ENCODE results near the gene DPH2. TPM values are rescaled to one million over a fixed set of nuclear protein-coding genes. Genes with fewer than 3 reads are reported as not detected.

The DPH2 gene
- polyA plus RNA-seq, 3 donors = 13.0 to 23.6 (median 14.1) TPM

- H3K27ac ChIP-seq (ENCODE audit: low read depth in 1 of 2, low read length in 2 of 2) = no peak overlapping the region
- no peak overlapping the region for H3K4me3 Mint-ChIP-seq
- no peak for TF ChIP-seq CTCF (IDR thresholded peaks at IDR 0.05)
- H2AFZ ChIP-seq (ENCODE audit: insufficient read depth, low read depth, low read length, poor library complexity, severe bottlenecking) = no peak overlapping the region
- H3K27me3 ChIP-seq (ENCODE audit: control insufficient read depth in 2 of 2, insufficient read depth in 2 of 2, low read length in 2 of 2) = no peaks in the 10 kb centered on the region
- no peak overlapping the region for H3K27ac Mint-ChIP-seq
- H3K9ac ChIP-seq (ENCODE audit: insufficient read depth, low read length, poor library complexity, severe bottlenecking) = no peak overlapping the region
- no peaks in the 10 kb centered on the region for H3K9me3 ChIP-seq (replicated peaks in 1 of 2; ENCODE audit: control insufficient read depth in 1 of 2, insufficient read depth in 1 of 2, low read length in 2 of 2)
- H4K20me1 ChIP-seq (ENCODE audit: insufficient read depth, low read length) = peaks cover 4% of the 10 kb centered on the region
- H3K79me2 ChIP-seq (ENCODE audit: insufficient read depth, low read length) = peaks cover 13% of the 10 kb centered on the region
- no peaks in the 10 kb centered on the region for H3K27me3 Mint-ChIP-seq (ENCODE audit: low read depth in 3 of 3)
- intact Hi-C loops (cut with micrococcal nuclease) = no loop called here
- no peaks in the 10 kb centered on the region for H3K9me3 Mint-ChIP-seq
- H3K4me1 Mint-ChIP-seq = peaks cover 17% of the 10 kb centered on the region
- H3K36me3 ChIP-seq (replicated peaks in 1 of 2; ENCODE audit: control insufficient read depth in 1 of 2, insufficient read depth in 2 of 2, low read length in 2 of 2) = peaks cover 28 to 54% of the 10 kb centered on the region in 2 donors
- no peak overlapping the region for H3K4me3 ChIP-seq (replicated peaks in 1 of 3; ENCODE audit: low read depth in 2 of 3, low read length in 3 of 3)
- no peak for DNase-seq
- H3K36me3 Mint-ChIP-seq = peaks cover 28 to 46% of the 10 kb centered on the region in 2 donors
- no peak overlapping the region for H3K4me2 ChIP-seq (replicated peaks; ENCODE audit: extremely low read depth, low read length, poor library complexity, severe bottlenecking)
- WGBS (ENCODE audit: insufficient coverage) = 97% methylated on average over 4 of the region's 8 CpGs
- peaks cover 4 to 5% of the 10 kb centered on the region in 2 donors for H3K4me1 ChIP-seq (ENCODE audit: control insufficient read depth in 1 of 2, insufficient read depth in 2 of 2, low read length in 2 of 2)
Observed at GRCh38 chr1:43952731-43953346, 17.0 kb upstream of the DPH2 start.

GRCh38 chr1:43953361-43953760 is 16.4 kb upstream of the DPH2 start:
- H3K36me3 ChIP-seq (replicated peaks in 1 of 2; ENCODE audit: control insufficient read depth in 1 of 2, insufficient read depth in 2 of 2, low read length in 2 of 2) = peaks cover 33 to 59% of the 10 kb centered on the region in 2 donors
- H3K27me3 Mint-ChIP-seq (ENCODE audit: low read depth in 3 of 3) = no peaks in the 10 kb centered on the region
- H3K9ac ChIP-seq (ENCODE audit: insufficient read depth, low read length, poor library complexity, severe bottlenecking) = no peak overlapping the region
- no peak for TF ChIP-seq CTCF (IDR thresholded peaks at IDR 0.05)
- no peak overlapping the region for H2AFZ ChIP-seq (ENCODE audit: insufficient read depth, low read depth, low read length, poor library complexity, severe bottlenecking)
- peaks cover 33 to 51% of the 10 kb centered on the region in 2 donors for H3K36me3 Mint-ChIP-seq
- H3K4me2 ChIP-seq (replicated peaks; ENCODE audit: extremely low read depth, low read length, poor library complexity, severe bottlenecking) = no peak overlapping the region
- peaks cover 4% of the 10 kb centered on the region for H4K20me1 ChIP-seq (ENCODE audit: insufficient read depth, low read length)
- intact Hi-C loops (cut with micrococcal nuclease) = no loop called here
- peak overlapping the region in 1 of 7 donors; percentile 52 for H3K27ac Mint-ChIP-seq
- DNase-seq = no peak
- no peaks in the 10 kb centered on the region for H3K9me3 ChIP-seq (replicated peaks in 1 of 2; ENCODE audit: control insufficient read depth in 1 of 2, insufficient read depth in 1 of 2, low read length in 2 of 2)
- H3K9me3 Mint-ChIP-seq = no peaks in the 10 kb centered on the region
- no peaks in the 10 kb centered on the region for H3K4me1 ChIP-seq (ENCODE audit: control insufficient read depth in 1 of 2, insufficient read depth in 2 of 2, low read length in 2 of 2)
- no peak overlapping the region for H3K4me3 ChIP-seq (replicated peaks in 1 of 3; ENCODE audit: low read depth in 2 of 3, low read length in 3 of 3)
- peaks cover 12% of the 10 kb centered on the region for H3K4me1 Mint-ChIP-seq
- H3K79me2 ChIP-seq (ENCODE audit: insufficient read depth, low read length) = peaks cover 10% of the 10 kb centered on the region
- H3K4me3 Mint-ChIP-seq = no peak overlapping the region
- no peaks in the 10 kb centered on the region for H3K27me3 ChIP-seq (ENCODE audit: control insufficient read depth in 2 of 2, insufficient read depth in 2 of 2, low read length in 2 of 2)
- 91% methylated on average over 2 of the region's 3 CpGs for WGBS (ENCODE audit: insufficient coverage)
- H3K27ac ChIP-seq (ENCODE audit: low read depth in 1 of 2, low read length in 2 of 2) = no peak overlapping the region
